Hepatocyte (in vitro differentiated cells): Measurements from ENCODE around the gene GNG13. TPM values are rescaled to one million over a fixed set of nuclear protein-coding genes. Genes with fewer than 3 reads are reported as not detected.

Experiments
- DNase-seq: peaks from one replicate; pipeline ENCODE4 v3.0.0-alpha.2; 2016; ENCODE audit warnings: low spot score
- H2AFZ ChIP-seq: fragments of 200-600 bp; sonication (generic); 2 replicates; pipeline ENCODE4 v1.6.0; 2016; ENCODE audit warnings: antibody characterized with exemption, mild to moderate bottlenecking
- H3K27ac ChIP-seq: fragments of 200-600 bp; sonication (generic); 2 replicates; pipeline ENCODE4 v1.5.1; 2016; ENCODE audit warnings: mild to moderate bottlenecking
- H3K27me3 ChIP-seq: fragments of 200-600 bp; sonication (generic); 2 replicates; pipeline ENCODE4 v1.6.1; 2016
- H3K36me3 ChIP-seq: fragments of 200-600 bp; sonication (generic); replicated peaks from 2 replicates; pipeline ENCODE4 v1.5.1; 2016; ENCODE audit warnings: low read depth; ENCODE audit not compliant: insufficient read depth
- H3K4me1 ChIP-seq: fragments of 200-600 bp; sonication (generic); 2 replicates; pipeline ENCODE4 v1.5.1; 2016; ENCODE audit warnings: mild to moderate bottlenecking, moderate library complexity; ENCODE audit not compliant: insufficient read depth
- H3K4me2 ChIP-seq: fragments of 200-600 bp; sonication (generic); 2 replicates; pipeline ENCODE4 v1.6.0; 2016
- H3K4me3 ChIP-seq: fragments of 200-600 bp; sonication (generic); 2 replicates; pipeline ENCODE4 v1.5.1; 2016; ENCODE audit warnings: mild to moderate bottlenecking
- H3K79me2 ChIP-seq: fragments of 200-600 bp; sonication (generic); 2 replicates; pipeline ENCODE4 v1.6.0; 2017; ENCODE audit warnings: mild to moderate bottlenecking
- H3K9me2 ChIP-seq: fragments of 200-600 bp; sonication (generic); replicated peaks from 2 replicates; pipeline ENCODE4 v1.6.0; 2017; ENCODE audit warnings: mild to moderate bottlenecking; ENCODE audit not compliant: insufficient read depth
- H3K9me3 ChIP-seq: fragments of 200-600 bp; sonication (generic); 2 replicates; pipeline ENCODE4 v1.5.1; 2016; ENCODE audit warnings: low read depth, mild to moderate bottlenecking
- H4K20me1 ChIP-seq: fragments of 200-600 bp; sonication (generic); 2 replicates; pipeline ENCODE4 v1.6.0; 2016; ENCODE audit warnings: mild to moderate bottlenecking; ENCODE audit not compliant: insufficient read depth, poor library complexity, severe bottlenecking
- CTCF ChIP-seq: fragments of 200-600 bp; sonication (generic); IDR thresholded peaks from 2 replicates; pipeline ENCODE4 v1.5.1; 2016; ENCODE audit warnings: antibody characterized with exemption, mild to moderate bottlenecking; ENCODE audit not compliant: poor library complexity
- EZH2 ChIP-seq: fragments of 200-600 bp; sonication (generic); IDR thresholded peaks from 2 replicates; pipeline ENCODE4 v1.6.1; 2016; ENCODE audit warnings: antibody characterized with exemption, mild to moderate bottlenecking, borderline replicate concordance
- EZH2phosphoT487 ChIP-seq: fragments of 200-600 bp; sonication (generic); IDR thresholded peaks from one replicate; pipeline ENCODE4 v1.6.1; 2018; ENCODE audit warnings: antibody characterized with exemption, mild to moderate bottlenecking, low read depth, moderate library complexity; ENCODE audit not compliant: unreplicated experiment, severe bottlenecking
- WGBS: methylation state at CpG from one replicate; pipeline ENCODE4 v1.1.6; 2016; ENCODE audit warnings: low lambda C conversion rate; ENCODE audit errors: missing lambda C conversion rate; 5-methylcytosine and 5-hydroxymethylcytosine counted together
- polyA plus RNA-seq: library from polyadenylated mRNA; unstranded; fragments of >200 nt; fragmentation: Nextera tagmentation; extraction: Ambion mirVana; gene quantifications from 2 replicates; pipeline ENCODE4 v1.2.1, GENCODE V29; 2016
- total RNA-seq: library from RNA; depleted of rRNA; stranded (reverse); fragments of >200 nt; gene quantifications from 2 replicates; pipeline ENCODE4 v1.2.3, GENCODE V29; 2014

The GNG13 gene
- total and polyA plus RNA-seq, 2 experiments from 2014 or later, result not detected

- no peak overlapping the region for H3K4me3 ChIP-seq
- H3K9me2 ChIP-seq, result no peaks in the 10 kb centered on the region
- DNase-seq, result no peak
- H3K27me3 ChIP-seq, result peaks cover 50% of the 10 kb centered on the region
- H3K36me3 ChIP-seq, result no peaks in the 10 kb centered on the region
- 80% methylated on average over 33 of the region's 33 CpGs for WGBS
- peaks cover 5% of the 10 kb centered on the region for H3K79me2 ChIP-seq
- H2AFZ ChIP-seq, result no peak overlapping the region
- peaks cover 4% of the 10 kb centered on the region for H3K4me1 ChIP-seq
- no peak overlapping the region for H3K4me2 ChIP-seq
- no peaks in the 10 kb centered on the region for H3K9me3 ChIP-seq
- no peak overlapping the region for H3K27ac ChIP-seq
- no peak for TF ChIP-seq CTCF
- no peaks in the 10 kb centered on the region for H4K20me1 ChIP-seq
These were observed 2.6 kb upstream of the GNG13 start for GRCh38 chr16:802914-803753.

GRCh38 chr16:802461-802860 is 1.9 kb upstream of the GNG13 start:
- no peak overlapping the region for H2AFZ ChIP-seq
- DNase-seq, result no peak
- no peaks in the 10 kb centered on the region for H3K9me3 ChIP-seq
- no peak overlapping the region for H3K4me2 ChIP-seq
- H3K27ac ChIP-seq, result no peak overlapping the region
- no peaks in the 10 kb centered on the region for H4K20me1 ChIP-seq
- peaks cover 50% of the 10 kb centered on the region for H3K27me3 ChIP-seq
- no peak overlapping the region for H3K4me3 ChIP-seq
- no peaks in the 10 kb centered on the region for H3K36me3 ChIP-seq
- H3K9me2 ChIP-seq, result no peaks in the 10 kb centered on the region
- 76% methylated on average over 7 of the region's 7 CpGs for WGBS
- H3K4me1 ChIP-seq, result peaks cover 4% of the 10 kb centered on the region
- TF ChIP-seq CTCF (no peak), EZH2phosphoT487 (no peak), EZH2 (no peak)
- H3K79me2 ChIP-seq, result peaks cover 5% of the 10 kb centered on the region

GRCh38 chr16:801584-802363 is 1.2 kb upstream of the GNG13 start:
- Histone ChIP-seq H3K27me3 (peaks cover 50% of the 10 kb centered on the region), H3K4me3 (no peak overlapping the region), H3K27ac (no peak overlapping the region), H3K9me2 (no peaks in the 10 kb centered on the region), H3K36me3 (no peaks in the 10 kb centered on the region), H2AFZ (no peak overlapping the region), H3K79me2 (peaks cover 5% of the 10 kb centered on the region), H3K4me1 (peaks cover 4% of the 10 kb centered on the region), H3K9me3 (no peaks in the 10 kb centered on the region), H3K4me2 (no peak overlapping the region), H4K20me1 (no peaks in the 10 kb centered on the region)
- WGBS, result 69% methylated on average over 21 of the region's 22 CpGs
- TF ChIP-seq EZH2phosphoT487, result no peak
- no peak for TF ChIP-seq CTCF
- TF ChIP-seq EZH2, result no peak
- no peak for DNase-seq
